HFF-Myc (cell line): ENCODE data around the gene KRT15.

Experiments
- DNase-seq: peaks from one replicate; pipeline ENCODE4 v3.0.0-alpha.2; 2011; ENCODE audit warnings: low read depth; ENCODE audit errors: extremely low read depth
- H3K4me3 ChIP-seq: replicated peaks from 2 replicates; pipeline ENCODE4 v1.5.1; 2011; ENCODE audit warnings: low read depth, mild to moderate bottlenecking, control low read depth, low read length
- TF ChIP-seq, protein P1 (sequence below): IDR thresholded peaks from 2 replicates; pipeline ENCODE4 v1.5.1; 2012; ENCODE audit warnings: mild to moderate bottlenecking, low read depth, low read length, control low read depth; ENCODE audit errors: missing control alignments

KRT15 gene

DNA sequence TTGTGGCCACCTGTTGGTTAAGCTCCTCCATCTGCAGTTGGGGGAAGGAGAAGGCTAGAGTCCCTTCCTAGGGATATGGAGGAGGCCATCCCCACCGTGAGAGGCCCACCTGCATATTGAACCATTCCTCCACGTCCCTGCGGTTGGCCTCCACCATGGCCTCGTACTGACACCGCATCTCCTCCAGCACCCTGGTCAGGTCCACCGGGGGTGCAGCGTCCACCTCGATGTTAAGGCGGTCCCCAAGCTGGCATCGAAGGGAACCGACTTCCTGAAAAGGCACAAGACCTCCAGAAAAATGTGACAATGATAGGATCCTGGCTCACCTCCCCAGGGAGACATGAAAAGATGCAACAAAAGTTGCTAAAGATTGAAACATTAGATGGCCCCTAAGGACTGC, 54.5 kb downstream of the KRT15 start:
- no peak overlapping the region for H3K4me3 ChIP-seq
- TF ChIP-seq, protein P1, sequence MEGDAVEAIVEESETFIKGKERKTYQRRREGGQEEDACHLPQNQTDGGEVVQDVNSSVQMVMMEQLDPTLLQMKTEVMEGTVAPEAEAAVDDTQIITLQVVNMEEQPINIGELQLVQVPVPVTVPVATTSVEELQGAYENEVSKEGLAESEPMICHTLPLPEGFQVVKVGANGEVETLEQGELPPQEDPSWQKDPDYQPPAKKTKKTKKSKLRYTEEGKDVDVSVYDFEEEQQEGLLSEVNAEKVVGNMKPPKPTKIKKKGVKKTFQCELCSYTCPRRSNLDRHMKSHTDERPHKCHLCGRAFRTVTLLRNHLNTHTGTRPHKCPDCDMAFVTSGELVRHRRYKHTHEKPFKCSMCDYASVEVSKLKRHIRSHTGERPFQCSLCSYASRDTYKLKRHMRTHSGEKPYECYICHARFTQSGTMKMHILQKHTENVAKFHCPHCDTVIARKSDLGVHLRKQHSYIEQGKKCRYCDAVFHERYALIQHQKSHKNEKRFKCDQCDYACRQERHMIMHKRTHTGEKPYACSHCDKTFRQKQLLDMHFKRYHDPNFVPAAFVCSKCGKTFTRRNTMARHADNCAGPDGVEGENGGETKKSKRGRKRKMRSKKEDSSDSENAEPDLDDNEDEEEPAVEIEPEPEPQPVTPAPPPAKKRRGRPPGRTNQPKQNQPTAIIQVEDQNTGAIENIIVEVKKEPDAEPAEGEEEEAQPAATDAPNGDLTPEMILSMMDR = no peak
- no peak for DNase-seq

DNA sequence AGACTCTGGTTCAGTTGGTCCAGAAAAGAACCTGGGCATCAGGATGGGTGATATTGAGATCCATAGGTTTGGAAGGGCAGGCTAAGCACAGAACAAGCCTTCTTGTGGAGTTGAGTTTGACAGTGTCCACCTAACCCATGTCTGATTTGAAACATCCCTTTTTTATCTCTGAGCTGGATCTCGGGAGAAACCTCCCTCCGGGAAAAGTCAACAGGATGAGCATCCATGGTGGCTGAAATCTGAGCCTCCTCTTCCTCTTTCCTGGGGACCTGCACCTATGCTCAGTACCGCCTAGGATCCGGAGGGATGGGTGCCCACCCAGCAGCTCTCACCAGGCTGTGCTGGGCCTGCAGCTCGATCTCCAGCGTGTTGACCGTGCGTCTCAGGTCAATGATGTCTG, 54.9 kb downstream of the KRT15 start:
- DNase-seq = no peak
- no peak overlapping the region for H3K4me3 ChIP-seq
- TF ChIP-seq, protein P1 = no peak
